IPS-18a (cell line): Measurements from ENCODE around the gene CACNA2D4.

Experiments
- H3K27ac ChIP-seq: one replicate; pipeline ENCODE4 v1.5.1; 2013; ENCODE audit warnings: low read length
- H3K27me3 ChIP-seq: one replicate; pipeline ENCODE4 v1.6.1; 2013; ENCODE audit warnings: mild to moderate bottlenecking, low read length; ENCODE audit not compliant: control insufficient read depth, insufficient read depth
- H3K36me3 ChIP-seq: one replicate; pipeline ENCODE4 v1.6.1; 2013; ENCODE audit warnings: low read depth, low read length; ENCODE audit not compliant: control insufficient read depth
- H3K4me1 ChIP-seq: one replicate; pipeline ENCODE4 v1.6.1; 2013; ENCODE audit warnings: low read depth, low read length; ENCODE audit not compliant: control insufficient read depth
- H3K4me3 ChIP-seq: one replicate; pipeline ENCODE4 v1.5.1; 2013; ENCODE audit warnings: low read length
- H3K9ac ChIP-seq: one replicate; pipeline ENCODE4 v1.6.1; 2013; ENCODE audit warnings: mild to moderate bottlenecking, low read length, moderate library complexity
- H3K9me3 ChIP-seq: one replicate; pipeline ENCODE4 v1.6.1; 2013; ENCODE audit warnings: low read depth, low read length; ENCODE audit not compliant: control insufficient read depth

Gene CACNA2D4

GRCh38 chr12:1839464-1839863, 79.0 kb downstream of the CACNA2D4 start:
- no peaks in the 10 kb centered on the region for H3K36me3 ChIP-seq
- H3K9me3 ChIP-seq = no peaks in the 10 kb centered on the region
- no peak overlapping the region for H3K27ac ChIP-seq
- no peak overlapping the region for H3K4me3 ChIP-seq
- no peak overlapping the region for H3K9ac ChIP-seq
- peaks cover 16% of the 10 kb centered on the region for H3K4me1 ChIP-seq
- peaks cover 9% of the 10 kb centered on the region for H3K27me3 ChIP-seq

GRCh38 chr12:1838994-1839365, 79.5 kb downstream of the CACNA2D4 start:
- Histone ChIP-seq H3K27ac (no peak overlapping the region), H3K9me3 (no peaks in the 10 kb centered on the region), H3K9ac (no peak overlapping the region), H3K4me3 (no peak overlapping the region), H3K27me3 (peaks cover 4% of the 10 kb centered on the region), H3K4me1 (peaks cover 11% of the 10 kb centered on the region), H3K36me3 (no peaks in the 10 kb centered on the region)

GRCh38 chr12:1838205-1838993, 80.1 kb downstream of the CACNA2D4 start:
- H3K4me1 ChIP-seq = peaks cover 5% of the 10 kb centered on the region
- no peaks in the 10 kb centered on the region for H3K27me3 ChIP-seq

GRCh38 chr12:1837541-1838204, 80.8 kb downstream of the CACNA2D4 start:
- H3K9ac ChIP-seq = no peak overlapping the region
- no peak overlapping the region for H3K4me3 ChIP-seq
- no peak overlapping the region for H3K27ac ChIP-seq
- no peaks in the 10 kb centered on the region for H3K9me3 ChIP-seq
- H3K4me1 ChIP-seq = peaks cover 3% of the 10 kb centered on the region
- no peaks in the 10 kb centered on the region for H3K27me3 ChIP-seq
- no peaks in the 10 kb centered on the region for H3K36me3 ChIP-seq

More at GRCh38 chr12:1838205-1838993, 80.1 kb downstream of the CACNA2D4 start:
- Histone ChIP-seq H3K36me3 (no peaks in the 10 kb centered on the region), H3K9me3 (no peaks in the 10 kb centered on the region), H3K9ac (no peak overlapping the region), H3K27ac (no peak overlapping the region), H3K4me3 (no peak overlapping the region)

DNA sequence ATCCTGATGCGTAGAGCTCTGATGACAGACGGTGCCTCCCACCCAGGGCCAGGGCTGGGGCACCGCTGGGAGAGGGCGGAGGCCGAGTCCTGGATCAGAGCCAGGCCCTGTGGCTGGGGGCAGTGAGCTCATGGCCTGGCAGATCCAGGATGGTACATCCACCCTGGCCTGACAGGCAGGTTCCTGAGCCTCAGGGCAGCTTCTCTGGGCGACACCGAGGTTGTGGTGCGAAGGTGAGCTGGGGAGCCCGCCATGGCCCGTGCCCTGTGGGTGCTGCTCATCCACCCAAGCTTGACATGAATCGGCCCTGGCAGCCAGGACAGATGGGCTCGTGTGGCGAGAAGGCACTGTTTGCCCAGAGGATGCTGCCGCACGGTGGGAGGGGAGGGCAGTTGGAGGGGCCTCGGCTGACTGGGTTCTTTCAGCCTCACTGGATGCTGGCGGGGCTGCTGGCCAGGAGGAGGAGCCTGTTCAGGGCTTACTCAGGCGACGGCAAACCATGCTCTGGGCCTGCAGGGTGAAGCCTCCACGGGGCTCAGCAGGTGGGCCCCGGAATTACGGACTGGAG, 81.5 kb downstream of the CACNA2D4 start:
- Histone ChIP-seq H3K9me3 (no peaks in the 10 kb centered on the region), H3K36me3 (no peaks in the 10 kb centered on the region), H3K4me1 (peaks cover 3% of the 10 kb centered on the region), H3K27ac (no peak overlapping the region), H3K27me3 (peaks cover 6% of the 10 kb centered on the region), H3K4me3 (no peak overlapping the region), H3K9ac (no peak overlapping the region)

DNA sequence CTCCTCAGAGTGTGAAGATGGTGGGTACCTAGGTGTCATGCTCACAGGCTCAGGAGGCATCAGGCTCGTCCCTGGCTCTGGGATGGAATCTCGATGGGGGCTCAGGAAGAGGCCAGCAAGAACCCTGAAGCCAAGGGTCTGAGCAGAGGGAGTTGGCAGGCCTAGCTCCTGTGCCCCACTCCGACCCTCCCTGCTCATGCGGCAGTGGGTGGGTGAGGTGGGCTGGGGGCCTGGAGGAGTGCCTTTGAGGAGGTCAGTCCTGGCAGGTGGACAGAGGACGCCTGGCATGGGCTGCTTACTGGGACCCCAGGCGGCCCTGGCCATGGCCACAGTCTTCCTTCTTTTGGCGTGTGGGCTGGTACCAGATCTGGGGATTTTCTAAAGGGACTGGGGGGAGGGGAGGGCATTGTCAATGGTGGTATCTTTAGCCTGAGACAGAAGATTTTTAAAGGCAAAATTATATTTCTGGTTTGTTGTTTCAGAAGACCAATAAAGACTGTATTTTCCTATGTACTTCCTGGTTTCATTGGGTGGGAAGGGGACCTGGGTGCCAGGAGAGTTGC, 82.1 kb downstream of the CACNA2D4 start:
- Histone ChIP-seq H3K27ac (no peak overlapping the region), H3K9me3 (no peaks in the 10 kb centered on the region), H3K9ac (no peak overlapping the region), H3K36me3 (no peaks in the 10 kb centered on the region), H3K4me3 (no peak overlapping the region), H3K27me3 (peaks cover 12% of the 10 kb centered on the region), H3K4me1 (peaks cover 5% of the 10 kb centered on the region)

GRCh38 chr12:1835211-1836131, 83.0 kb downstream of the CACNA2D4 start:
- no peak overlapping the region for H3K9ac ChIP-seq
- H3K36me3 ChIP-seq = no peaks in the 10 kb centered on the region
- H3K4me1 ChIP-seq = peaks cover 7% of the 10 kb centered on the region
- no peak overlapping the region for H3K4me3 ChIP-seq
- peaks cover 18% of the 10 kb centered on the region for H3K27me3 ChIP-seq
- no peaks in the 10 kb centered on the region for H3K9me3 ChIP-seq
- H3K27ac ChIP-seq = no peak overlapping the region

- H3K9ac ChIP-seq = no peak overlapping the region
- H3K27ac ChIP-seq = no peak overlapping the region
- H3K9me3 ChIP-seq = no peaks in the 10 kb centered on the region
- peaks cover 20% of the 10 kb centered on the region for H3K27me3 ChIP-seq
- peaks cover 7% of the 10 kb centered on the region for H3K4me1 ChIP-seq
- no peaks in the 10 kb centered on the region for H3K36me3 ChIP-seq
- H3K4me3 ChIP-seq = no peak overlapping the region
Observed at GRCh38 chr12:1834186-1834925, 84.1 kb downstream of the CACNA2D4 start.

GRCh38 chr12:1833596-1834028, 84.8 kb downstream of the CACNA2D4 start:
- H3K9ac ChIP-seq = no peak overlapping the region
- H3K27me3 ChIP-seq = peaks cover 20% of the 10 kb centered on the region
- H3K9me3 ChIP-seq = no peaks in the 10 kb centered on the region
- H3K4me3 ChIP-seq = no peak overlapping the region
- H3K4me1 ChIP-seq = peaks cover 7% of the 10 kb centered on the region
- no peaks in the 10 kb centered on the region for H3K36me3 ChIP-seq
- H3K27ac ChIP-seq = no peak overlapping the region

DNA sequence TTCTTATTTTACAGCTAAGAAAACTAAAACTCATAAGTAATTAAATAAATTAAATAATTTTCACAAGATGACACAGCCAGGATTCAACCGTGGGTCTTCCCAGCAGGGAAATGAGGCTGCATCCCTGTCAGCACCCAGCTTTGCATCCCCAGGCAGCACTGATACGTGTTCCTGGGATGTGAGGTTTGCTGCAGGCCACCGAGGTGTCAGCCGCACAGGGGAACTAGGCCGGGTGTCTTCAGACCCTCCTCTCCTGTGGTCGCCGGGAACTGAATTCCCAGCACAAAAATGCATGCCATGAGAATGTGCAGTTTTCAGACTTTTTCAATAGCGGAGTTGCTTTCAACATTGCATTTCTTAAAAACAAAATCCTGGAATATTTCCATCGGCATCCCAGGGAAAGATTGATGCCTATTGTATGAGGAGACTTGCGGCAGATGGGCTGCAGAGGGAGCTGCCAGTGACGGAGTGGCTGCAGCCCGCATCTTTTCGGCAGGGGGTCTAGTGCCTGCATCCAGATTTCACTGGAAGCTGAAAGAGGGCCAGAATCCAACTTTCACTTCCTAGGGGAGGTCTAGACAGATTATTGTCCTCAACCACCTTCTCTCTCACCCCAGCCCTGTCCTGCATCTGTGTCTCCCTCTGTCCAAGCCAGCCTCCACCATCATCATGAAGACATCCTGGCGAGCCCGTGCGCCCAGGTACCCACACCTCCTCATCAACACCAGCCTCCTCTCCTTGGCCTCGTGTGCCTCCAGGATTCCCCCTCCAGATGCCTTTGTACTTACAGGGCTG, 85.5 kb downstream of the CACNA2D4 start:
- Histone ChIP-seq H3K9me3 (no peaks in the 10 kb centered on the region), H3K4me3 (no peak overlapping the region), H3K4me1 (peaks cover 7% of the 10 kb centered on the region), H3K27me3 (peaks cover 20% of the 10 kb centered on the region), H3K27ac (no peak overlapping the region), H3K36me3 (no peaks in the 10 kb centered on the region), H3K9ac (no peak overlapping the region)
